NB4 (cell line): ENCODE results near the gene BEST2.

Experiments
- DNase-seq: peaks from one replicate; pipeline ENCODE4 v3.0.0; 2010; ENCODE audit warnings: low read depth
- H3K4me3 ChIP-seq: one replicate; pipeline ENCODE4 v1.5.1; 2011; ENCODE audit warnings: mild to moderate bottlenecking, low read depth, low read length, moderate library complexity
- MYC ChIP-seq: IDR thresholded peaks from 2 replicates; pipeline ENCODE4 v1.6.1; 2011; ENCODE audit warnings: low read depth, low read length
- POLR2A ChIP-seq: IDR thresholded peaks from 2 replicates; pipeline ENCODE4 v1.6.1; 2011; ENCODE audit warnings: mild to moderate bottlenecking; ENCODE audit not compliant: insufficient read length; ENCODE audit errors: extremely low read depth
- TF ChIP-seq, protein P1 (sequence below): IDR thresholded peaks from 2 replicates; pipeline ENCODE4 v1.6.1; 2011; ENCODE audit warnings: low read depth, low read length
- TF ChIP-seq, protein P2 (sequence below): IDR thresholded peaks from one replicate; pipeline ENCODE4 v1.5.1; 2012; ENCODE audit warnings: low read depth, low read length

BEST2 gene

DNA sequence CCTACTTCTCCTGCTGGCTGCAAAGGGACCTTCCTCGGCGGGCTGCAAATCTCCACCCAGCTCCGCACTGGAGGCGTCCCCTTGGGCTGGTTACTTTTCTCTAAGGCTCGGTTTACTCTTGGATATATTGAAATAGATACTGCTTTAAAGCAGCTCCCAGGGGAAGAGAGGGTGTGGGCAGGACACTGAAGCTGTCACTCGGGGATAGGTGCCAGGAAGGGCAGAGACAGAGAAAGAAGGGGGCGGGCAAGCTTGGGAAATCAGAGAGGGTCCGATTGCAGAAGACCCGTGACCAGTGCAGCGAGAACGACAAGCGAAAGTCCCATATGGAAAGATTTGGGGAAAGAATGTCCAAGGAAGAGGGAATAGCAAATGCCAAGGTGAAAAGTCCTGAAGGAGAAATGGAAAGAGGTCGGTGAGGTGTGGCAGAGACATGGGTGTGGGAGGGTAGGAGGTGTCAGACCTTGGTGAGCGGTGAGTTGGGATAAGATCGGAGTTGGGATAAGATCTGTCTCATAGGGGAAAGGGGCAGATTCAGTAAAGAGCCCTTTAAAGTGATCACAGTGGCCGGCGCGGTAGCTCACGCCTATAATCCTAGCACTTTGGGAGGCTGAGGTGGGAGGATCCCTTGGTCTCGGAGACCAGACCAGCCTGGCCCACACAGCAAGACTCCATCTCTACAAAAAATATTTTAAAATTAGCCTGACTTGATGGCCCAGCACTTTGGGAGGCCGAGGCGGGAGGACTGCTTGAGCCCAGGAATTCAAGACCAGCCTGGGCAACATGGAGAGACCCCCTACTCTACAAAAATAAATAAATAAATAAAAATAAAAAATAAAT, 50.9 kb downstream of the BEST2 start:
- peak overlapping the region; percentile 82 for H3K4me3 ChIP-seq
- TF ChIP-seq, protein P1, sequence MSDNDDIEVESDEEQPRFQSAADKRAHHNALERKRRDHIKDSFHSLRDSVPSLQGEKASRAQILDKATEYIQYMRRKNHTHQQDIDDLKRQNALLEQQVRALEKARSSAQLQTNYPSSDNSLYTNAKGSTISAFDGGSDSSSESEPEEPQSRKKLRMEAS, result no peak
- no peak for TF ChIP-seq MYC
- no peak for TF ChIP-seq POLR2A
- TF ChIP-seq, protein P2, sequence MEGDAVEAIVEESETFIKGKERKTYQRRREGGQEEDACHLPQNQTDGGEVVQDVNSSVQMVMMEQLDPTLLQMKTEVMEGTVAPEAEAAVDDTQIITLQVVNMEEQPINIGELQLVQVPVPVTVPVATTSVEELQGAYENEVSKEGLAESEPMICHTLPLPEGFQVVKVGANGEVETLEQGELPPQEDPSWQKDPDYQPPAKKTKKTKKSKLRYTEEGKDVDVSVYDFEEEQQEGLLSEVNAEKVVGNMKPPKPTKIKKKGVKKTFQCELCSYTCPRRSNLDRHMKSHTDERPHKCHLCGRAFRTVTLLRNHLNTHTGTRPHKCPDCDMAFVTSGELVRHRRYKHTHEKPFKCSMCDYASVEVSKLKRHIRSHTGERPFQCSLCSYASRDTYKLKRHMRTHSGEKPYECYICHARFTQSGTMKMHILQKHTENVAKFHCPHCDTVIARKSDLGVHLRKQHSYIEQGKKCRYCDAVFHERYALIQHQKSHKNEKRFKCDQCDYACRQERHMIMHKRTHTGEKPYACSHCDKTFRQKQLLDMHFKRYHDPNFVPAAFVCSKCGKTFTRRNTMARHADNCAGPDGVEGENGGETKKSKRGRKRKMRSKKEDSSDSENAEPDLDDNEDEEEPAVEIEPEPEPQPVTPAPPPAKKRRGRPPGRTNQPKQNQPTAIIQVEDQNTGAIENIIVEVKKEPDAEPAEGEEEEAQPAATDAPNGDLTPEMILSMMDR, result no peak

DNA sequence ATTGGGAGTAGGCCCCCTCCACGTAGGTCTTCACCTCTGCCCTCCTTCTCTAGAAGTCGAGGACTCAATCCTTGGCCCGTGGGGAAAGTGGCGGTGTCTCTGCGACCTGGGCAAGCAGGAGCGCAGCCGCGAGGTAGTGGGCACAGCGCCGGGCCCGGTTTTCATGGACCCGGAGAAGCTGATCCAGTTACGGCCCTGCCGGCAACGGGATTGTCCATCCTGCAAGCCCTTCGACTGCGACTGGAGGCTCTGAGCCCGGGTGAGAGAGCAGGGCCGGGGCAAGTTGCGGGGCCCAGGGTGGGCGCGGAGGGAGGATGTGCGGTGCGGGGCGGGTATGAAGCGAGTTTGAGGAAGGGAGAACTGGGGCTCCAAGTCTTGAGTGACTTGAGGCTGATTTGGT, 52.5 kb downstream of the BEST2 start:
- TF ChIP-seq, protein P1, result no peak
- no peak for TF ChIP-seq POLR2A
- TF ChIP-seq, protein P2, result no peak
- TF ChIP-seq MYC, result no peak
- no peak overlapping the region for H3K4me3 ChIP-seq
- no peak for DNase-seq

More for the DNA sequence above, 50.9 kb downstream of the BEST2 start:
- DNase-seq, result no peak

DNA sequence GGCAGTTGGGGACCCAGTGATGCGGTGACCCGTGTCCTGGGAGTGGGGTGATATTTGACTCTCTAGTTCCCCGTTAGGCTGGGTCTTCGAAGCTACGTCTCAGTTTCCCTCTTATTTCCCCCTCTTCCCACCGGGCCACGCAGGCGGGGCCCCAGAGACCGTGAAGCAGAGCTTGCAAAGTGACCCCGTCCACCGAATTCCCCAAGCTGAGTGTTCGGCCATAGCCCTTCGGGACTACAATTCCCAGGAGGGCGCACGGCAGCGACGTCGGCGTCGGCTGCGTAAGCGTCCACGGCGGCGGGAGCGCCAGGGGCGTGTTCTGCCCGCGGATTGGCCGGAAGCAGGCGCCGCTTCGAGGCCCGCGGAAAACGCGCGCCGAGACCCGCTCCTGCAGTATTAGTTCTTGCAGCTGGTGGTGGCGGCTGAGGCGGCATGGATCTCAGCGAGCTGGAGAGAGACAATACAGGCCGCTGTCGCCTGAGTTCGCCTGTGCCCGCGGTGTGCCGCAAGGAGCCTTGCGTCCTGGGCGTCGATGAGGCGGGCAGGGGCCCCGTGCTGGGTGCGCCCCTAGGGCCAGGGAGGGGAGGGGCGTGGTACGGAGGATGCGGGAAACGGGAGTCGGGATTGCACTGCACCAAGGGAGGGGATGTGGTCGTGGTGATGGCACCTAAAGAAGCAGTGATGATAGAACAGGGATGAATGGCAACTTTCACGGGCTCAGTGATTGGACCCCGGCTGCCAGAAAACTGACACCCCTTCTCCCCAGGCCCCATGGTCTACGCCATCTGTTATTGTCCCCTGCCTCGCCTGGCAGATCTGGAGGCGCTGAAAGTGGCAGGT, 54.9 kb downstream of the BEST2 start, which contains the start of gene RNASEH2A:
Gene RNASEH2A, plus strand, starts transcription at position 343 of the 840 bp plus-strand sequence. Its CDS starts 90 bp downstream, at position 433.
- DNase-seq, result peak; percentile 94
- H3K4me3 ChIP-seq, result peak within 1 kb of the TSS; percentile 86
- TF ChIP-seq POLR2A (peak; percentile 79), MYC (0 out of 2 replicates have a peak, but pooled peaks have one; percentile 31)
- TF ChIP-seq, protein P1, result no peak
- TF ChIP-seq, protein P2, result no peak
